ENCODE data around the gene PTPRD. TPM values are rescaled to one million over a fixed set of nuclear protein-coding genes. Genes with fewer than 3 reads are reported as not detected.

PTPRD gene
- total RNA-seq, 1 donor from 2014 or later, result 15.6 TPM

DNA sequence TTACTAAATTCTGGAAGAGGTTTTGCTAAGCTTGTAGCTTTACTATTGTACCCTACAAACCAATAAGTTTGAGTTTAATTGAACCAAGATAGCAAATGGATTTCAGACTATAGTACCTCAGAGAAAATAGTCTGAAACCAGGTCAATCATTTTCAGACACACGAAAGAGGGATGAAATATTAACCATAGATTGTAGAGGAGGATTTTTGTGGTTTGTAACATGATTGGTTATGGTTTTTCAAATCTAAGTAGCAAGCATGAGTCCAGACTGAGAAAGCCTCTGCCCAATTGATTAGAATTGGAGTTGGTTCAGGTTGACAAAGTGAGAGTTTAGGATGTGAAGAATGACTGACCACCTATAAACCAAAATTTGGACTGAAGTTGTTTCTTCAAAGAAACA is 2250.6 kb downstream of the PTPRD start:
- Histone ChIP-seq H3K9me3 (replicated peaks) (no peaks in the 10 kb centered on the region), H3K4me3 (no peak overlapping the region), H3K27ac (replicated peaks) (no peak overlapping the region), H3K27me3 (ENCODE audit: low read depth) (no peaks in the 10 kb centered on the region), H3K36me3 (no peaks in the 10 kb centered on the region), H3K4me1 (peaks cover 6% of the 10 kb centered on the region)
- TF ChIP-seq, protein P1, sequence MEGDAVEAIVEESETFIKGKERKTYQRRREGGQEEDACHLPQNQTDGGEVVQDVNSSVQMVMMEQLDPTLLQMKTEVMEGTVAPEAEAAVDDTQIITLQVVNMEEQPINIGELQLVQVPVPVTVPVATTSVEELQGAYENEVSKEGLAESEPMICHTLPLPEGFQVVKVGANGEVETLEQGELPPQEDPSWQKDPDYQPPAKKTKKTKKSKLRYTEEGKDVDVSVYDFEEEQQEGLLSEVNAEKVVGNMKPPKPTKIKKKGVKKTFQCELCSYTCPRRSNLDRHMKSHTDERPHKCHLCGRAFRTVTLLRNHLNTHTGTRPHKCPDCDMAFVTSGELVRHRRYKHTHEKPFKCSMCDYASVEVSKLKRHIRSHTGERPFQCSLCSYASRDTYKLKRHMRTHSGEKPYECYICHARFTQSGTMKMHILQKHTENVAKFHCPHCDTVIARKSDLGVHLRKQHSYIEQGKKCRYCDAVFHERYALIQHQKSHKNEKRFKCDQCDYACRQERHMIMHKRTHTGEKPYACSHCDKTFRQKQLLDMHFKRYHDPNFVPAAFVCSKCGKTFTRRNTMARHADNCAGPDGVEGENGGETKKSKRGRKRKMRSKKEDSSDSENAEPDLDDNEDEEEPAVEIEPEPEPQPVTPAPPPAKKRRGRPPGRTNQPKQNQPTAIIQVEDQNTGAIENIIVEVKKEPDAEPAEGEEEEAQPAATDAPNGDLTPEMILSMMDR (IDR thresholded peaks at IDR 0.05; ENCODE audit: borderline replicate concordance), result no peak
- intact Hi-C loops (cut with micrococcal nuclease), result no loop called here
- no peak for DNase-seq

DNA sequence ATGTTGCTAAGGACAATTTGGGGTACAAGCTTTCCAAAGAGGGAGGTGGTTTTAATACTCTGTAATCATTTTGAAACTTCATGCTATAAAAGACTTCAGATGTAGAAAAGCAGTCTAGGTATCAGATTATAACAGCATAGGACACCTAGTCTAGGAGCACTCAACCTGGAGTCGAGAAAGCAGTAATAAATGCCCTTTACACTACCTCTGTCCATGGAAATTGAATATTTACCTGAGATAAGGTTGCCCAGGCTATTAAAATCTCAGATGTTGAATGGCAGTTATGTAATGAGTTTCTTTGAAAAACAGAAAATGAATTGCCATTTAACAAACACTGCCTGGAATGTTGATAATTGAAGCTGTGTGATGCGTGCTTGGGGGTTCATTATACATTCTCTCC is 2251.4 kb downstream of the PTPRD start:
- TF ChIP-seq, protein P1 (IDR thresholded peaks at IDR 0.05; ENCODE audit: borderline replicate concordance), result no peak
- no peak for DNase-seq
- Histone ChIP-seq H3K27ac (replicated peaks) (no peak overlapping the region), H3K4me3 (no peak overlapping the region), H3K4me1 (no peaks in the 10 kb centered on the region), H3K27me3 (ENCODE audit: low read depth) (no peaks in the 10 kb centered on the region), H3K36me3 (no peaks in the 10 kb centered on the region), H3K9me3 (replicated peaks) (no peaks in the 10 kb centered on the region)
- intact Hi-C loops (cut with micrococcal nuclease), result no loop called here

DNA sequence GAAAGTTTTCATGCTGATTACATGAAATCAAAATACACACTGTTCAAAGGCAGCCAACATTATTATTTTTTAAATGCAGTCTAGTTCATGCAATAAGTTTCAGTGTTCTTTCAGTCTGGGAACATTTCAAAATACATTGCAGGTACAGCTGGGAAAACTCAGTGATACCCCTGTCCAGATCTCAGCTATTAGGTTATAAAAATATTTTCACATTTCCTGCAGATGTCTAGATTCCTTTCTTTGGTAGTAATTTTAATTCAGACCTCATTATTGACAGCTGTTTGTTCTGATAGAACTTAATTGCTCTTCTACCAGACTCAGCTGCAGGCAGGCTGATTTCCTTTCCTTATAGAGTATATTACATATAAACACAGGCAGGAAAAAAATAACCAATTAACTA is 2256.4 kb downstream of the PTPRD start:
- Histone ChIP-seq H3K4me3 (no peak overlapping the region), H3K4me1 (no peaks in the 10 kb centered on the region), H3K9me3 (replicated peaks) (no peaks in the 10 kb centered on the region), H3K27me3 (ENCODE audit: low read depth) (no peaks in the 10 kb centered on the region), H3K27ac (replicated peaks) (no peak overlapping the region), H3K36me3 (no peaks in the 10 kb centered on the region)
- TF ChIP-seq, protein P1 (IDR thresholded peaks at IDR 0.05; ENCODE audit: borderline replicate concordance), result no peak
- no peak for DNase-seq
- intact Hi-C loops (cut with micrococcal nuclease), result no loop called here

DNA sequence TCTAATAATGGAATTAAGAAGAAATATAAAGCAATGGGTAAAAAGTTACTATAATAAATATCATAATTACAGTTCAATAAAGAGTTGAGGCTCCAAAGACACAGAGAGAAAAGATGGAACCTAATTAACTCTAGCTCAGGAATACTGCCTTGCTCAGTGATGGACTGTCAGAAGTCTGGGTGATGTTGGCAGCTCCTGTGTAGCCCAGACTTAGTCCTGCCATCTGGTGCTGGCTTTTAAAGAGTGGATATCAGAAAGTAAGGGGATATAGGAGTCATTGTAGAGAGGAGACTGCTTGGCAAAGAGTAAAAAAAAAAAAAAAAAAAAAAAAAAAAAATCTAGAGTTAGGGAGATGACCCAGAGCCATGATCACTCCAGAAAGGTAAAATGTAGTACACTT is 2261.4 kb downstream of the PTPRD start:
- no peaks in the 10 kb centered on the region for H3K27me3 ChIP-seq (ENCODE audit: low read depth)
- no peak for DNase-seq
- intact Hi-C loops (cut with micrococcal nuclease), result no loop called here

DNA sequence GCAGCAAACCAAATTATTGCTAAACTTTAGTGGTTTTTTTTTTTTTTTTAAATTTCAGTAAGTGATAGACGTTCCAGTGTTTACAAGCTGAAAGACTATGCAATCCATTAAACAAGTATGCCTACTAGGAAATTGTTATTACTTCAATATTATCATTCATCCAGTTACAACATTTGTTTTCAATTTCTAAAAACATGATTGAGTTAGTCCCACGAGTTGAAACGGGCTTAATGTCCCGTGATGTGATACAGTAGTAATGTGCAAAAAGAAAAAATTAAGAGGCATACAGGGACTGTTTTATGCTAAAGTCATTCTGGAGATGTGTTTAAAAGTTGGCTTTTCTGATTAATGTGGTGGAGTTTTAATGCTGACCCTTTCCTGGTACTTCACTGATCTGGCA is 2262.9 kb downstream of the PTPRD start:
- no peak for DNase-seq
- H3K4me3 ChIP-seq, result no peak overlapping the region

More for the DNA sequence above, 2261.4 kb downstream of the PTPRD start:
- no peaks in the 10 kb centered on the region for H3K36me3 ChIP-seq
- H3K4me1 ChIP-seq, result no peaks in the 10 kb centered on the region
- H3K4me3 ChIP-seq, result no peak overlapping the region
- TF ChIP-seq, protein P1 (IDR thresholded peaks at IDR 0.05; ENCODE audit: borderline replicate concordance), result no peak
- no peaks in the 10 kb centered on the region for H3K9me3 ChIP-seq (replicated peaks)
- no peak overlapping the region for H3K27ac ChIP-seq (replicated peaks)

More for the DNA sequence above, 2262.9 kb downstream of the PTPRD start:
- TF ChIP-seq, protein P1 (IDR thresholded peaks at IDR 0.05; ENCODE audit: borderline replicate concordance), result no peak
- no peaks in the 10 kb centered on the region for H3K27me3 ChIP-seq (ENCODE audit: low read depth)
- no peaks in the 10 kb centered on the region for H3K4me1 ChIP-seq
- no peaks in the 10 kb centered on the region for H3K9me3 ChIP-seq (replicated peaks)
- H3K27ac ChIP-seq (replicated peaks), result no peak overlapping the region
- H3K36me3 ChIP-seq, result no peaks in the 10 kb centered on the region
- intact Hi-C loops (cut with micrococcal nuclease), result no loop called here
